Left colon (tissue), 2 donors: ENCODE measurements around the gene FIGNL1. TPM values are rescaled to one million over a fixed set of nuclear protein-coding genes. Genes with fewer than 3 reads are reported as not detected.

Source experiments
- ATAC-seq: fragments of 200-7000 bp; cut with Tn5 transposase; one replicate; pipeline ENCODE4 v1.9.1; 2020; ENCODE audit warnings: mild to moderate bottlenecking, moderate library complexity
- DNase-seq, 2 donors: peaks; one replicate each; pipeline ENCODE4 v3.0.0-alpha.2; 2020
- intact Hi-C, 2 donors: fragments of 100-400 bp; cut with DNase I in 1 of 2; cut with micrococcal nuclease in 1 of 2; formaldehyde crosslinking; loops; one replicate each; pipeline versions ENCODE4 v1.11.2 to v1.14.0; 2022; cut with DNase I, micrococcal nuclease
- long read RNA-seq: library from polyadenylated mRNA; unstranded; transcript quantifications from one replicate; pipeline ENCODE4 v2.0.0, GENCODE V29; 2021
- total RNA-seq, 2 donors: library from RNA; stranded (reverse); fragmentation: NEBNext Ultra II Directional; extraction: Animal tissue kit (Norgen Biotek cat#: 25700); gene quantifications; one replicate each; pipeline ENCODE4 v1.2.1, GENCODE V29; 2021
- donor health status: DM: no; HTN: no; CAD: no.
- donor health status: DM: yes; HTN: yes; CAD: no.

Gene FIGNL1
- 1 to 10 TPM; 4.4 to 6.5 TPM for total RNA-seq
- long read RNA-seq, partial matches to known transcripts, result 1 of 7 reads
- long read RNA-seq, other reads (novel, unspliced or antisense), result 4 of 7 reads

GRCh38 chr7:50449881-50450589 is at the start of gene FIGNL1:
Gene FIGNL1, minus strand, starts transcription at chr7:50450350. Its CDS starts 3,063 bp downstream, at chr7:50447287.
- ATAC-seq (peak; percentile 100), DNase-seq (peak; percentile 70 to 88)
- intact Hi-C loops, result no loop called here

- no peak for ATAC-seq
- intact Hi-C loops, result no loop called here
- DNase-seq, result no peak
These were observed 48.9 kb upstream of the FIGNL1 start for GRCh38 chr7:50499092-50499491.

- intact Hi-C loops, result no loop called here
- no peak for ATAC-seq
- DNase-seq, result no peak
These were observed 47.8 kb upstream of the FIGNL1 start for GRCh38 chr7:50497968-50498367.

GRCh38 chr7:50497068-50497642 is 47.0 kb upstream of the FIGNL1 start:
- peak; percentile 100 for ATAC-seq
- intact Hi-C loops, result no loop called here
- peak; percentile 33 to 51 for DNase-seq

- DNase-seq, result no peak
- intact Hi-C loops, result no loop called here
- ATAC-seq, result peak; percentile 10
These were observed 46.4 kb upstream of the FIGNL1 start for GRCh38 chr7:50496569-50496968.

GRCh38 chr7:50495746-50496145 is 45.6 kb upstream of the FIGNL1 start:
- ATAC-seq (no peak), DNase-seq (no peak)
- intact Hi-C loops, result no loop called here

GRCh38 chr7:50492770-50493519 is 42.8 kb upstream of the FIGNL1 start:
- intact Hi-C loops, result no loop called here
- no peak for ATAC-seq
- no peak for DNase-seq

GRCh38 chr7:50491943-50492342 is 41.8 kb upstream of the FIGNL1 start:
- intact Hi-C loops, result no loop called here
- DNase-seq, result no peak
- no peak for ATAC-seq

GRCh38 chr7:50491209-50491608 is 41.1 kb upstream of the FIGNL1 start:
- intact Hi-C loops, result no loop called here
- ATAC-seq, result no peak
- DNase-seq, result no peak

- no peak for DNase-seq
- intact Hi-C loops, result no loop called here
- no peak for ATAC-seq
These were observed 38.2 kb upstream of the FIGNL1 start for GRCh38 chr7:50488379-50488778.

- no peak for ATAC-seq
- no peak for DNase-seq
- intact Hi-C loops, result no loop called here
These were observed 36.4 kb upstream of the FIGNL1 start for GRCh38 chr7:50486512-50486911.

- intact Hi-C loops, result no loop called here
- ATAC-seq (no peak), DNase-seq (no peak)
These were observed 31.7 kb upstream of the FIGNL1 start for GRCh38 chr7:50481867-50482266.

- ATAC-seq, result no peak
- no peak for DNase-seq
- intact Hi-C loops, result no loop called here
These were observed 30.6 kb upstream of the FIGNL1 start for GRCh38 chr7:50480797-50481196.

GRCh38 chr7:50479743-50480517 is 29.8 kb upstream of the FIGNL1 start:
- intact Hi-C loops, result loop anchor here in 1 of 2 donors (10.0 kb wide), 1 partner anchor 585 kb away; no protein-coding TSS in a partner anchor
- ATAC-seq (no peak), DNase-seq (no peak)

- DNase-seq (no peak), ATAC-seq (no peak)
- intact Hi-C loops, result loop anchor here in 1 of 2 donors (10.0 kb wide), 1 partner anchor 587 kb away; no protein-coding TSS in a partner anchor
These were observed 27.5 kb upstream of the FIGNL1 start for GRCh38 chr7:50477640-50478039.

- DNase-seq, result no peak
- intact Hi-C loops, result loop anchor here in 1 of 2 donors (10.0 kb wide), 1 partner anchor 588 kb away; no protein-coding TSS in a partner anchor
- no peak for ATAC-seq
These were observed 26.9 kb upstream of the FIGNL1 start for GRCh38 chr7:50476953-50477625.

- DNase-seq (no peak), ATAC-seq (no peak)
- intact Hi-C loops, result loop anchor here in 1 of 2 donors (10.0 kb wide), 1 partner anchor 589 kb away; no protein-coding TSS in a partner anchor
These were observed 25.2 kb upstream of the FIGNL1 start for GRCh38 chr7:50475340-50475739.
